Small intestine (tissue), 7 donors: Measurements from ENCODE around the gene SPG7. TPM values are rescaled to one million over a fixed set of nuclear protein-coding genes. Genes with fewer than 3 reads are reported as not detected.
"Not testable (repeated sequence)": the region's sequence is repeated elsewhere in the genome, so short reads cannot be mapped to it uniquely, and the experiment has no call there.

Experiments used
- DNase-seq, 2 donors: peaks; one replicate each; pipeline versions ENCODE4 v3.0.0 to v3.0.0-alpha.2; 2013
- FAIRE-seq: peaks from 2 replicates; lab custom pipeline; 2012; peaks lifted over from hg19 to GRCh38; lab: Jason Lieb, UNC
- H3K27ac ChIP-seq, 3 donors: one replicate each; pipeline ENCODE4 v1.5.1; 2013; ENCODE audit warnings: low read length in 2 of 3, mild to moderate bottlenecking in 2 of 3, control low read depth in 1 of 3, inconsistent platforms in 1 of 3, low read depth in 1 of 3, moderate library complexity in 1 of 3
- H3K27me3 ChIP-seq, 3 donors: one replicate each; pipeline ENCODE4 v1.6.1; 2013; ENCODE audit warnings: low read length in 3 of 3, inconsistent platforms in 1 of 3; ENCODE audit not compliant: control insufficient read depth in 3 of 3, insufficient read depth in 3 of 3
- H3K36me3 ChIP-seq, 3 donors: one replicate each; pipeline ENCODE4 v1.6.1; 2013; ENCODE audit warnings: low read length in 3 of 3, inconsistent platforms in 1 of 3, low read depth in 1 of 3, mild to moderate bottlenecking in 1 of 3, moderate library complexity in 1 of 3; ENCODE audit not compliant: control insufficient read depth in 3 of 3, insufficient read depth in 2 of 3
- H3K4me1 ChIP-seq, 3 donors: one replicate each; pipeline ENCODE4 v1.6.1; 2013; ENCODE audit warnings: low read length in 2 of 3, inconsistent platforms in 1 of 3, low read depth in 1 of 3, mild to moderate bottlenecking in 1 of 3, moderate library complexity in 1 of 3; ENCODE audit not compliant: control insufficient read depth in 3 of 3, insufficient read depth in 2 of 3
- H3K4me3 ChIP-seq, 3 donors: one replicate each; pipeline ENCODE4 v1.5.1; 2013; ENCODE audit warnings: low read length in 3 of 3, control low read depth in 1 of 3, inconsistent platforms in 1 of 3, low read depth in 1 of 3, mild to moderate bottlenecking in 1 of 3, moderate library complexity in 1 of 3
- H3K9me3 ChIP-seq, 2 donors: one replicate each; pipeline ENCODE4 v1.6.1; 2013; ENCODE audit warnings: low read depth in 1 of 2, low read length in 1 of 2; ENCODE audit not compliant: control insufficient read depth in 2 of 2, insufficient read depth in 1 of 2
- WGBS, 3 donors: extraction: QIAGEN DNeasy Blood & Tissue Kit; methylation state at CpG; one replicate each; pipeline ENCODE4 v1.1.7; 2013; 5-methylcytosine and 5-hydroxymethylcytosine counted together
- polyA plus RNA-seq, 4 donors: library from polyadenylated mRNA; stranded (reverse) in 3 of 4; unstranded in 1 of 4; fragments of 200-250 nt in 3 of 4; fragments of 120-200 nt in 1 of 4; gene quantifications; one replicate each; pipeline versions ENCODE4 v1.2.1 to v1.2.3, GENCODE V29; 2013
- donor health status: healthy with polysubstance abuse.
- donor health status: control.
- donor health status: control.
- donor health status: Bipolar disorder and iron deficiency.
- donor health status: healthy.

Gene SPG7
- polyA plus RNA-seq, 4 donors = 89.1 to 245 (median 179) TPM

DNA sequence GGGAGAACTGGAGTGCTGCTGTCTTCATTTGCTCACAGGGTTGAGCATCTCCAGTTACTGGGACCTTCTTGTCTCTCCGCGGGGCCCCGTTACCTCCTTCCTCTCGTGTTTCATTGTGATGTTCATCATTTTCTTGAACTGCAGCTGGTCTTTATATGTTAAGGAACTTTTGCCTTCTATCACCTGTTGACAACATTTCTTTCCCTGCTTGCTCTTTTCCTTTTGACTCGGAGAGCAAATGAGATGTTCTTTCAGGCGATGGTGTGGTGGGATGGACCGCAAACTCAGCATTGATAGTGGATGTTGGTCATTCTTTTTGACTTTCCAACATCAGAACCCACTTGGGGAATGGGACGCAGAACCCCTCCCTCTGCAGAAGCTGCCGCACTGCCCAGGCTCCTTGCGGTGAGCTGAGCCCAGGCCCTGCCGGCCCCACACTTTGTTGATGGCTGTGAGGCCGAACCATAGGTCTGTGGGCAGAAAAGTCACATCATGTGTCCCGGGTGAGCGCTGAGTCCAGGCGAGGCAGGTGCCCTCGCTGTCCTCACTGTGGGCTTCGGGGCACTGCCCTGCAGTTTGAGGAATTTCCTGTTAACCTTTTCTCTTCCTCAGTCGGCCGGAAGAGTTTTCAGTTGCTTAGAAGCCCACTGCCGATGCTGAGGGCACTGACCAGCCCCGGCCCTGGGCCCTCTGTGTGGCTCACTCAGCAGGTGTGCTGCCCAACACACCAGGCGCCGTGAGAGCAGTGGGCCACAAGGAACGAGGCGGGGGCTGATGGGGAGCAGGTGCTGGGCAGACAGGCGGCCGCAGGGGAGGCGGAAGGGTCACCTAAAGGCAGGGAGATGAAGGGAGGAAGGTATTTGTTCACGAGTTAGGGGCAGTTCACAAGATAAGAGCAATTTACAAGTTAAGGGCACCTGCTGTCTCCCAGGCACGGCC, 59.7 kb downstream of the SPG7 start:
- Histone ChIP-seq H3K27ac (no peak overlapping the region), H3K36me3 (peaks cover 9 to 32% (median 10%) of the 10 kb centered on the region in 3 donors), H3K9me3 (peaks cover 0 to 1% of the 10 kb centered on the region in 2 donors), H3K4me1 (peaks cover 0 to 46% (median 6%) of the 10 kb centered on the region in 3 donors), H3K4me3 (no peak overlapping the region), H3K27me3 (peaks cover 0 to 20% (median 0%) of the 10 kb centered on the region in 3 donors)
- 75 to 84% (median 77%) methylated on average over 27 to 30 of the region's 30 CpGs for WGBS, 3 donors
- DNase-seq (no peak), FAIRE-seq (no peak)

DNA sequence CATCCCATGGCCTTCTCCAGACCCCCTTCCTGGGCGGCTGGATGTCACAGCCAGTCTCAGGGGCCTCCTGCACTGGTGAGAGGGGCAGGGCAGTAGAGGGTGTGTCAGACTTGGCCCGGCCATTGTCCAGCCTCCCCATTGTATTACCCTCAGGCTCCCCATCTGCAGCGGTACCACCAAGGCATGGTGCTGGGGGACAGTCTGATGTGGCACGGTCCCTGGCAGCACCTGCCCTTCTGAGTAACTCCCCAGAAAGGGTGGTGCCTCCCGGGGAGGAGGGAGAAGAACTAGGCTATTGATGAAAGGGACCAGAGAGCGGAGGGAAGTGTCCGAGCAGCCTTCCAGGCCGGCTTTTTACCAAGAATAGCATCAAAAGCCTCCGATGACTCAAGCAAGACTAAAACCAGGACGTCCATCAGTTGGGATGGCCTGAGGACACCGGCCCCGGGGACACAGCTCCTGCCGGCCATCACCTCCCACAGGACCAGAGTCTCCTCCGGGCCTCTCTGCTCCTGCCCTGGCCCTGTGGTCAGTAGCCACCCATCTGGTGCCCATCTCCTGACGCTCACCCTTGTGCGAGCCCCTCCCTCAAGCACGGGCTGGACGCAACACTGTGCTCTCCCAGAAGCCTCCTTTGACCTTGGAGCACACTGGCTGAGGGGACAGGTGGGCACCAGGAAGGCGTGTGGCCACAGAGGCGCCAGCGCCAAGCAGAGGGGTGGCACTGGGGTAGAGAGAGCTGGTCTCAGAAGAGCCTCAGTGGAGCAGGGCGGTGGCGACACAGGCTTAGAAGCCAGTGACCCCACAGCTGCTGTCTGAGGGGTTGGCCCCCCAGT, 61.5 kb downstream of the SPG7 start:
- Histone ChIP-seq H3K27me3 (peaks cover 0 to 31% (median 3%) of the 10 kb centered on the region in 3 donors), H3K4me1 (peaks cover 2 to 35% (median 10%) of the 10 kb centered on the region in 3 donors), H3K4me3 (no peak overlapping the region), H3K36me3 (peaks cover 0 to 14% (median 0%) of the 10 kb centered on the region in 3 donors), H3K27ac (no peak overlapping the region), H3K9me3 (no peaks in the 10 kb centered on the region)
- FAIRE-seq = no peak
- no peak for DNase-seq
- WGBS, 3 donors = 58 to 77% (median 64%) methylated on average over 21 to 23 of the region's 23 CpGs

DNA sequence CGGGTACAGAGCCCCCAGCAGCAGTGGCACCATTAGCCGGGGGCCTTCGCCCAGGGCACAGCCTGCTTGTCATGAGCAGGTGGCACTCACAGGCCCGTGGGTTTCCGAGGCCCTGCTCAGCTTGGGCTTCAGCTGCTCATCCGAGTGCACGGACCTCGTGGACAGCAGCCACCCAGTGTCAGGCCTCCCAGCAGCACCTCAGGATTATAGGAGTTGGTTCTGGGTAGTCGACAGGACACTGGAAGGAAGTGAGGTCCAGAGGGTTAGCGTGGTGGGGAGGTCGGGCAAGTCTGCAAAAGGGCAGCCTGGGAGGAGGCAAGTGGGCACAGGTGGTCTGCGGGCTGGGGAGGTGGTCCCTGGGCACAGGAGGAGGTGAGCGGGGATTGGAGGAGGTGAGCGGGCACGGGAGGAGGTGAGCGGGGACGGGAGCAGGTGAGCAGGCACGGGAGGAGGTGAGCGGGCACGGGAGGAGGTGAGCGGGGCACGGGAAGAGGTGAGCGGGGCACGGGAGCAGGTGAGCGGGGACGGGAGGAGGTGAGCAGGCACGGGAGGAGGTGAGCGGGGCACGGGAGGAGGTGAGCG, 62.2 kb downstream of the SPG7 start:
- Histone ChIP-seq H3K27me3 (peaks cover 0 to 38% (median 3%) of the 10 kb centered on the region in 3 donors), H3K27ac (no peak overlapping the region), H3K4me3 (no peak overlapping the region), H3K4me1 (peaks cover 3 to 34% (median 5%) of the 10 kb centered on the region in 3 donors), H3K9me3 (no peaks in the 10 kb centered on the region), H3K36me3 (peaks cover 0 to 7% (median 0%) of the 10 kb centered on the region in 3 donors)
- FAIRE-seq (no peak), DNase-seq (no peak)
- WGBS, 3 donors = 55 to 85% (median 64%) methylated on average over 30 of the region's 30 CpGs

DNA sequence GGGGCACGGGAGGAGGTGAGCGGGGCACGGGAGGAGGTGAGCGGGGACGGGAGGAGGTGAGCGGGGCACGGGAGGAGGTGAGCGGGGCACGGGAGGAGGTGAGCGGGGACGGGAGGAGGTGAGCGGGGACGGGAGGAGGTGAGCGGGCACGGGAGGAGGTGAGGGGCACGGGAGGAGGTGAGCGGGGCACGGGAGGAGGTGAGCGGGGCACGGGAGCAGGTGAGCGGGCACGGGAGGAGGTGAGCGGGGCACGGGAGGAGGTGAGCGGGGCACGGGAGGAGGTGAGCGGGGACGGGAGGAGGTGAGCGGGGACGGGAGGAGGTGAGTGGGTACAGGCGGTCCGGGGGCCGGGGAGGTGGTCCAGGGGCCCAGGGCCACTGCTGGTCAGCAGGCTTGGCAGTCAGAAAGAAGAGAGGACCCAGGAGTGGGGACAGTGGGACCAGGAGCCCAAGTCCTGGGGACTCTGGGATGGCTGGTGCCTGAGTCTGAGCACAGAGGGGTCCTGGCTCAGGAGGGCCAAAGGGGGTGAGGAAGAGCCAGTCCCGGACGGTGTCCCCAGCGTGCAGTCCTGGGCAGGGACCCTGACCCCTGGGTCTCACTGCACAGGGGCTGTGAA, 62.9 kb downstream of the SPG7 start:
- WGBS, 3 donors = 61 to 86% (median 78%) methylated on average over 18 to 36 of the region's 36 CpGs
- Histone ChIP-seq H3K4me1 (peaks cover 3 to 28% (median 5%) of the 10 kb centered on the region in 3 donors), H3K27me3 (peaks cover 0 to 42% (median 3%) of the 10 kb centered on the region in 3 donors)
- H3K36me3 ChIP-seq, DNase-seq, H3K27ac ChIP-seq, H3K9me3 ChIP-seq, FAIRE-seq, H3K4me3 ChIP-seq: not testable (repeated sequence)

DNA sequence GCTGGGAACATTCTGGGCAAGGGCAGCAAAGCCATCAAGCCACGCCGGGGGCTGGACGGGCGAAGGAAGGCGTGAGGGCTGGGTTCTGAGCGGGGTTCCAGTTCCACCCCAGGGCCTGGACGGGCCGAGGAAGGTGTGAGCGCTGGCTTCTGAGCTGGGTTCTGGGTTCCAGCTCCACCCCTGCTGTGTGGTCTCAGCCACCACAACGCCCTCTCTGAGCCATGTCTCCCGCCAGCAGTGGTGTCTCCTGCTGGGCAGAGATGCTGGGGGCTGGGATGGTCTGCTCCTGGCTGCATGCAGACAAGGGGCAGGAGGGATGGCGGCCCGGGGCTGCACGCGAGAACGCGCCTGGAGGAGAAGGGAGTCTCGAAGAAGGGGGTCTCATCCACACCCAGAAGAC, 63.4 kb downstream of the SPG7 start:
- Histone ChIP-seq H3K4me3 (no peak overlapping the region), H3K27ac (no peak overlapping the region), H3K9me3 (no peaks in the 10 kb centered on the region), H3K4me1 (peaks cover 3 to 24% (median 5%) of the 10 kb centered on the region in 3 donors), H3K36me3 (peaks cover 0 to 7% (median 0%) of the 10 kb centered on the region in 3 donors), H3K27me3 (peaks cover 0 to 46% (median 3%) of the 10 kb centered on the region in 3 donors)
- DNase-seq (no peak), FAIRE-seq (no peak)
- 88 to 92% (median 92%) methylated on average over 16 to 18 of the region's 18 CpGs for WGBS, 3 donors

DNA sequence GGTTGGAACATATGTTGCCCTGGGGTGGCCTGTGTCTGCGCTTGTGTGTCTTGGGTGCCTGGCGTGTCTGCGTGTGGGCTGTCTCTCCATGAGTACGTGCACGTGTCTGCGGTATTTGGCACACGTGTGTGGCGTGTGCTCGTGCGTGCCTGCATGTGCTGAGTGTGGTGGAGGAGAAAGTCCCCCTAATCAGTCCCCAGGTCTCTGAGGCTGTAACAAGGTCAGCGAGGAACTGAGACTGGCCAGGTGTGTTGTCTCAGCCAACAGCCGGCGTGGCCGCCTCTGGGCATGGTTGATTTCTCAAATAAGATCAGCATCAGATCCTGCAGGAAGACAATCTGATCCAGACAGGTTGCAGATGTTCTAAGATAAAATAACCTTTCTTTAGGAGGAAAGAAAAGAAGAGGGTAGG, 63.9 kb downstream of the SPG7 start:
- Histone ChIP-seq H3K4me1 (peaks cover 3 to 24% (median 5%) of the 10 kb centered on the region in 3 donors), H3K27ac (no peak overlapping the region), H3K27me3 (peaks cover 0 to 49% (median 3%) of the 10 kb centered on the region in 3 donors), H3K9me3 (peaks cover 0 to 3% of the 10 kb centered on the region in 2 donors), H3K36me3 (peaks cover 0 to 7% (median 0%) of the 10 kb centered on the region in 3 donors), H3K4me3 (no peak overlapping the region)
- no peak for DNase-seq
- WGBS, 3 donors = 29 to 53% (median 42%) methylated on average over 14 of the region's 14 CpGs
- no peak for FAIRE-seq

DNA sequence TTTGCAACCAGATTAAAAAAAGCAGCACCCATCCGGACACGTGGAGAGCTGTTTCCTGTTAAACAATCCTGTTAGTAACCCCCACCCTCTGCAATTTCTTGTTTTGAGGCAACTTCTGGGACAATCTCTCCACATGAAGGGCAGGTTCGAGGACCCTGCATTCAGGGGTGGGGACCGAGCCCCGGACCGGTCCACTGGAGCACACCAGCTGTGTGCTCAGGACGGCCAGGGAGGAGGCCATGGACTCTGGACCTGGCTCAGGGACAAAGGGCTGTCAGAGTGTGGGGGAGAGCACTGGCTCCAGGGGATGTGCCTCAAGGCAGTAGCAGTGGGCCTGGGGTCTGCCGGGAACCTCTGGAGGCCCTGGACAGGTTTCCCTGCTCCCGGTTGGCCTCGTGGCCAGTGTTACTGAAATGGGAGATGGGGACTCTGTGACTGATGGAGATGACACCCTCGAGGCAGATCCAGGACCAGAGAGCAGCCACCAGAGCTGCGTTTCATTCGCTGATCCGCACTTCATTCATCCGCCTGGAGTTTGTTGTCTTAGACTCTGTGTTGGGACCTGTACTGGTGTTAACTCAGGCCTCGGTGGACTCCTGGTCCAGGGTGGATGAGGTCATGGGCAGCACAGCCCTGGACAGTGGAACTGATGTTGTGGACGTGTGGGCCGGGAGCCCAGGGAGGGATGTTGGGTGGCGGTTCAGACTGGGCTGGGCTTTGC, 64.4 kb downstream of the SPG7 start:
- no peak overlapping the region for H3K27ac ChIP-seq
- peak; percentile 54 to 72 for DNase-seq
- H3K9me3 ChIP-seq = peaks cover 0 to 5% of the 10 kb centered on the region in 2 donors
- peaks cover 0 to 3% (median 0%) of the 10 kb centered on the region in 3 donors for H3K36me3 ChIP-seq
- H3K4me3 ChIP-seq = no peak overlapping the region
- no peak for FAIRE-seq
- H3K4me1 ChIP-seq = peaks cover 3 to 24% (median 5%) of the 10 kb centered on the region in 3 donors
- H3K27me3 ChIP-seq = peaks cover 0 to 53% (median 3%) of the 10 kb centered on the region in 3 donors
- 52 to 65% (median 60%) methylated on average over 18 to 19 of the region's 19 CpGs for WGBS, 3 donors
